Stimulated activated CD4-positive, alpha-beta T cell treated with anti-CD3 and anti-CD28 coated beads, Interleukin-12 subunit alpha, Interleukin-12 subunit beta, amount 100 ng/mL, for 4 hours (primary cell): ENCODE results near the gene CTBP2.
"Not testable (repeated sequence)": the region's sequence is repeated elsewhere in the genome, so short reads cannot be mapped to it uniquely, and the experiment has no call there.

ENCODE experiments used
- DNase-seq: peaks from one replicate; pipeline ENCODE4 v3.0.0-alpha.2; 2020

CTBP2 gene

DNA sequence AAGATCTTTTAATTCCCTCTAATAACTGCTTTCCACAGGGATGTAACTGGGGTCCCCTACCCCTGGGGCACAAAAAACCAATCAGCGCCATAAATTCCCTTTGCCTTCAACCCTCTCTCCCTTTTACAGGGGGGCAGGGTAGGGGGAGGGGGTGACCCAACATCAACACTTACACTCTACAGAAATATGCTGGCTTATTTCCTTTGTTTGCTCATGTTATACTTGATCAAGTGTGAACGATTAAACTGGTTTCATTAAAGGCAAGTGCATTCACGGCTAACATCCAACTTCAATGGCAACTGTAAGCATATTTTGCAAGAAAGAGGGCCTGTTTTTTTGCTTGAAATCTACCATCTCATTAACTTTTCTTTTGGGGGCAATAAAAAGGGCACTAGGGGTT is 2.9 kb downstream of the CTBP2 start:
- no peak for DNase-seq

- no peak for DNase-seq
Observed at GRCh38 chr10:125156739-125157480, 3.5 kb downstream of the CTBP2 start.

DNA sequence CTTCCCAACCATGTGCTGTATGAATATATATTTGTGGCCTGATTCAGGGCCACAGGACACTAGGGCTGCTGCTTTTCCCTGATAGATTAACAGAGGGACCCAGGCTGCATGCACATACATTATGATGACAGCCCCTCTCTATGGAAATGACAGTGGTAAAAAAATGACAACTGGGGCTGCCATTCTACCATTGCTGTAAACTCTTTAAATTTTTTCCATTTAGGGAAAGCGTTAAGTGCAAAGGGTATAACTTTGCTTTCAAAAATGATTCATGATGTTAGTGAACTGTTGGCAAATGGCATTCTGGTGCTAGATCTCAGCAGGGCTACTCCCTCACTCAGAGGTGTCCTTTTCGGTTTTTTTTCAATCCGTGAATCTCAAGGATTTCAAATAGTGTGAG is 4.2 kb downstream of the CTBP2 start:
- no peak for DNase-seq

DNA sequence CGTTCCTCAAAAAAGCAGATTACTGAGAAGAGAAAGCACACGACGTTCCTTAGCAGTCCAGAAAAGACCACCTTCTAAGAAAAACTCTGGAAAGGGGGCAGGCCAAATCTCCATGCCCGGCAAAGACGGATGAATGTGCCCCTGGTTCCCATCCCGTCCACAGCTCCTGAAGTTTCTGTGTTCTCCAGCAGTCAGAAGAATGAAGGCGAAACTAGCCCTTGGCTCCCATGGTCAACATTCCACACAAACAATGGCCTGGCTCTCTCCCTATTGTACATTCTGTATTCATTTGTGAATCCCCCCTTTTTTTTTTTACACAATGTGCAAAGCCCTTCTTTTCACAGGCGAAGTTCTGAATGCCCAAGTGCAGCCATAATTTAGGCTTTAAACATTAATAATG is 5.3 kb downstream of the CTBP2 start:
- DNase-seq: no peak

- no peak for DNase-seq
Observed at GRCh38 chr10:125154529-125154928, 5.8 kb downstream of the CTBP2 start.

DNA sequence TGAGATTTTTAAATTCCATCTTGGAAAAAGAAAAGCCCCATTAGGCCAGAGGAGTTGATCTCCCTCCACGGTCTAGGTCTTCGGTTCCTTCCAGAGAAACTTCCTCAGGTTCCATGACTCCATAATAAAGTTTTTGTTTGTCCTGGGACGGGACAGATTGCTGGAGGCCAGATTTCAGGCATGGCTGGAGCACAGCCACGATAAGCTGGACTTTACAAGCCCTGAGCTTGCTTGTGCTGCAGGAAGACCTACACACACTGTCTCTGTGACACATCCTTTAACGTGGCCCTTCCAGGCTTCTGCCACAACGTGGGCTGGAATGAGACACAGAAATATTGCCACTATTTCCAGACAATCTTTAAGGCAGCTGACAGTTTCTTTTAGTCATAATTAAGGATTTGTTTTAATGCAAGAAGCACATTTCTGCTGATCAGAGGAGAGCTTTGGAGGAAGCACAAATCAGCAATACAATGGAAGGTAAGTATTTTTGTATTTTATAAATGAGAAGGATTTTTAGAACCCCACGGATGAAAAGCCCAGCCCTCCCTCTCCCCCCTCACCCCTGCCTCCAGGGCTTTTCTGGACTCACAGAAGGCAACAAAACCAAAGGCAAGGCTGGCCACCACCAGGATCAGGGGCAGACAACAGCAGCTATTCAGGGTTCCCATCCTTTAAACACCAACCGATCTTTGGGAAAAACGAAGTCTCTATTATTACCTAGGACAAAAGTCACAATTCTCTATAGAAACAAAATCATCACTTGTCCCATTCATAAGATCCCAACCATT is 6.5 kb downstream of the CTBP2 start:
- no peak for DNase-seq

GRCh38 chr10:125152450-125153368 is 7.7 kb downstream of the CTBP2 start:
- DNase-seq: no peak

- no peak for DNase-seq
Observed at GRCh38 chr10:125151553-125152449, 8.6 kb downstream of the CTBP2 start.

- no peak for DNase-seq
Observed at GRCh38 chr10:125151170-125151552, 9.2 kb downstream of the CTBP2 start.

- not testable (repeated sequence) for DNase-seq
Observed at GRCh38 chr10:125150376-125151083, 9.8 kb downstream of the CTBP2 start.

DNA sequence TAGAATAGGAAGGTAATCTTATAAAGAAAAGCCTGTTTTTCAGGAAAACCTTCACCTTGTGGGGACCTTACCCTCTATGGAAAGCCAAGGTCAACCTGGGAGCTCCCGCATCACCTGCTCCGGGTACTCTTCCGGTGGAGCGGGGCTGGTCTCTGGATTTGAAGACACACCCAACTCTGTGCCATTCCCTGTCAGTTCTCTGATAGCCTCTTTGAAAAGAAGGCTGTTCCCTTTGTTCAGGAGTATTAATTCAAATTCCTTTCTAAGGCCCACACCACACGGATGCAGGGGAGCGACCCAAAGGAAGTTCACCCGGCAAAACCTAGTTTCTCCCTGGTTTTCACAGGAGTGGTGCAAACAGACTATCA is 10.7 kb downstream of the CTBP2 start:
- DNase-seq: no peak

- no peak for DNase-seq
Observed at GRCh38 chr10:125149036-125149679, 11.2 kb downstream of the CTBP2 start.

DNA sequence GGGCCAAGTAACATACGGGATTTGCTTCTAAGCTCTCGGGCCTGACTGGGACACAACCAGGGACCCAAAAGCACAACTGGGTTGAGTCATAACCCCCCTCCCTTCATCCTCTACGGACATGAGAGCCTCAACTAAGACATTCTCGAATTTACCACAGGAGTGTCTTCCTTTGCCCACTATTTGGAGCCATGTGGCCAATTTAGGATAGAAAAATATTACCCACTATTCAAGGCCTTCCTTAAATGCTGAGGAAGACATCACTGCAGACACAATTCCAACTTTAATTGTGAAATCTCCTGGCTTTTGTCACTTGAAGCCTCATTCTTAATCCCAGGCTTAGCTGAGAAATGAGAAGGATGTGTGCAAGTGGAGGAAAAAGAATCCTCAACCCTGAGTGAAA is 11.8 kb downstream of the CTBP2 start:
- no peak for DNase-seq

GRCh38 chr10:125147971-125148439 is 12.4 kb downstream of the CTBP2 start:
- no peak for DNase-seq

GRCh38 chr10:125146791-125147579 is 13.4 kb downstream of the CTBP2 start:
- DNase-seq: no peak

GRCh38 chr10:125145636-125146035 is 14.7 kb downstream of the CTBP2 start:
- DNase-seq: no peak

DNA sequence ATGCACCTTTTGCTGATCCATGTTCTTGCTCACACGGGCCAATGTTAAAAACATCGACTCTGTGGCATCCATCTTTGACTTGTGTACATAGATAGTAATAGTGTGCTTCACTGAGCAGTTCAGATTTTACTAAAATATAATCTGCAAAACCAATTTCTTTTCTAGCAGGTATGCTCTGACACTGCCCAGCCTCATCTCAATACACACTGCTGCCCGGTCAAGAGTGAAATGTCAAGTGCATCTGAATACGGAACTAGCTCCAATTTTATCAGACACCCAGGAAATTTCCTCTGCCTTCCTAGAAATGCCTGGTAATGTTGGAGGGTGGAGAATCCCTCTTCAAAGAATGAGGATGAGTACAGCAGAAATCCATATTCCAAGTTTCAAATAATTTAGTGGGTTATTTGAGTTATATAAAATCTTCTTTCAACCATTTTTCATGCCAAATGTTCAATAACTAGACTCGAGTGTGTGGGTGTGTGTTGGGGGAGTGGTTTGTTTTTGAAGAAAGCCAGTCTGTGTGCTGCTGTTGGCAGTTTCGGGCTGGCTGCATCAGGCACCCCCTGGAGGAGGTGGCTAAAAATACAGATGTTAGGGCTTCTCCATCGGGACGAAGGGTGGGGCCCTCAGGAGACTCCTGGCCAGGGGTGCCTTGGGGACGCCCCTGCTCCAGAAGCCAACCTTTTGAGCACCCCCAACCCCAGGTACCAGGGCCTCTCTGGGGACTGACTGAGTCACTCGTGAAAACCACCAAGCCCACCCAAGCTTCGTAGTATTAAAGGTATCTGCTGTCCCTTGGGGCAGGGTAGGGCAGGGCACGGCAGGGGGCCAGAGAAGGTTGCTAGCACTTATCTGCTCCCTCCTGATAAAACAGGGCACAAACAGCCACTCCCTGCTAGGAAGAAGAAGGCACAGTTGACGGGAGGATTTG is 15.4 kb downstream of the CTBP2 start:
- no peak for DNase-seq

GRCh38 chr10:125144206-125144605 is 16.2 kb downstream of the CTBP2 start:
- DNase-seq: no peak

DNA sequence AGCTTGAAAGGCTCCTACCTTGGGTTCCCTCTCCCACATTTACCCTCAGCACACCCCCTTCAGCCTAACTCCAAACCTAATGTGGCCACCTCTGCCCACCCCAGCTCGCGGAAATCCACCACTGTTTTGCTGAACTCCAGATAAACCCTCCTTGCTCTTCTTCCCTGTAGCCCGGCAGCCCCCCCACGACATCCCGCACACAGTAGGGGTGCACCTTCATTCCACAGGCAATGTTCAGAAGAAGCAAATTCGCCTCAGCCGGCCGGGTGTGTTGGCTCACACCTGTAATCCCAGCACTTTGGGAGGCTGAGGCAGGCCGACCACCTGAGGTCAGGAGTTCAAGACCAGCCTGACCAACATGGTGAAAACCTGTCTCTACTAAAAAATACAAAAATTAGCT is 17.4 kb downstream of the CTBP2 start:
- DNase-seq: no peak
